Heart right ventricle (tissue), 16 donors: ENCODE measurements around the gene TGIF2. TPM values are rescaled to one million over a fixed set of nuclear protein-coding genes. Genes with fewer than 3 reads are reported as not detected.

Experiments used
- ATAC-seq, 8 donors: fragments of 200-7000 bp; cut with Tn5 transposase; one replicate each; pipeline ENCODE4 v1.9.1; 2020; ENCODE audit warnings: mild to moderate bottlenecking in 8 of 8, moderate library complexity in 8 of 8, moderate number of reproducible peaks in 1 of 8
- DNase-seq, 2 donors: peaks; one replicate each; pipeline ENCODE4 v3.0.0-alpha.2; 2020
- H3K27ac ChIP-seq, 10 donors: fragments of 200-600 bp; sonication (generic) in 2 of 10; one replicate each; pipeline versions ENCODE4 v1.5.0 to v1.8.0; 2020 to 2022; ENCODE audit warnings: mild to moderate bottlenecking in 3 of 10
- H3K27me3 ChIP-seq, 7 donors: fragments of 200-600 bp; one replicate each; pipeline ENCODE4 v1.8.0; 2021 to 2022; ENCODE audit warnings: mild to moderate bottlenecking in 2 of 7
- H3K36me3 ChIP-seq, 9 donors: fragments of 200-600 bp; sonication (generic) in 1 of 9; one replicate each; pipeline versions ENCODE4 v1.5.0 to v1.8.0; 2020 to 2022; ENCODE audit warnings: mild to moderate bottlenecking in 2 of 9
- H3K4me1 ChIP-seq, 9 donors: fragments of 200-600 bp; sonication (generic) in 1 of 9; one replicate each; pipeline versions ENCODE4 v1.5.0 to v1.8.0; 2020 to 2022; ENCODE audit warnings: mild to moderate bottlenecking in 4 of 9
- H3K4me3 ChIP-seq, 10 donors: fragments of 200-600 bp; sonication (generic) in 2 of 10; one replicate each; pipeline versions ENCODE4 v1.5.0 to v1.8.0; 2020 to 2022; ENCODE audit warnings: mild to moderate bottlenecking in 7 of 10, moderate library complexity in 2 of 10
- H3K9me3 ChIP-seq, 11 donors: fragments of 200-600 bp in 10 of 11; sonication (generic) in 2 of 11; one replicate each; pipeline versions ENCODE4 v1.5.0 to v1.8.0; 2013 to 2022; ENCODE audit warnings: mild to moderate bottlenecking in 2 of 11, control low read depth in 1 of 11, moderate library complexity in 1 of 11
- WGBS, 2 donors: extraction: QIAGEN DNeasy Blood & Tissue Kit; methylation state at CpG; one replicate each; pipeline ENCODE4 v1.1.7; 2013; ENCODE audit warnings: inconsistent platforms in 1 of 2; 5-methylcytosine and 5-hydroxymethylcytosine counted together
- intact Hi-C, 10 donors: fragments of 100-400 bp; cut with DNase I; formaldehyde crosslinking; loops; one replicate each; pipeline versions ENCODE4 v1.11.1 to v1.14.2; 2022
- polyA plus RNA-seq, 2 donors: library from polyadenylated mRNA; stranded (reverse); fragments of 200-250 nt; gene quantifications; one replicate each; pipeline ENCODE4 v1.2.3, GENCODE V29; 2013
- total RNA-seq, 10 donors: library from RNA; stranded (reverse); fragmentation: NEBNext Ultra II Directional in 3 of 10; extraction: Animal tissue kit (Norgen Biotek cat#: 25700) in 3 of 10; gene quantifications; one replicate each; pipeline versions ENCODE4 v1.2.1 to v1.2.4, GENCODE V29; 2021 to 2023
- TF ChIP-seq, protein P1 (sequence below), 9 donors: fragments of 200-600 bp; sonication (generic) in 2 of 9; IDR thresholded peaks; one replicate each; pipeline versions ENCODE4 v1.5.0 to v1.8.0; 2021 to 2022; ENCODE audit warnings: antibody characterized with exemption in 9 of 9, mild to moderate bottlenecking in 5 of 9, moderate library complexity in 1 of 9
- donor health status: Arrhythmogenic right ventricular cardiomyopathy.
- donor health status: ischemic (EF 13 %, LVEDD 7.1; RV severe dilation, severe dysfunction).
- donor health status: healthy with polysubstance abuse.
- donor health status: DM: no; HTN: yes; CAD: no.
- donor health status: DM: no; HTN: no; CAD: no.
- donor health status: ischemic (EF 25% LVEDD 6.9; RV normal size, moderate dysfunction).
- donor health status: ischemic (EF 25% LVEDD 5.7; RV mildly dilated, moderate dysfunction).
- donor health status: healthy.
- donor health status: DM: yes; HTN: yes; CAD: no.
- donor health status: Ischemic cardiomyopathy.
- donor health status: ischemic (EF 35%, LVEDD 5.7; RV mildly dilated, moderate dysfunction).
- donor health status: nonischemic (EF 11% LVEDD 7.7; RV severe dilation, severe dysfunction).
- donor health status: DM: yes; HTN: yes; CAD: no.
- donor health status: PGD.
- donor health status: ischemic (EF 29% LVEDD 5.4; RV normal size, mild dysfunction).
- donor health status: nonischemic (EF 23%, LVEDD 6.1; RV moderate dilation, normal function).

The TGIF2 gene
- total and polyA plus RNA-seq, 12 donors = 2.9 to 13.8 (median 6.8) TPM

DNA sequence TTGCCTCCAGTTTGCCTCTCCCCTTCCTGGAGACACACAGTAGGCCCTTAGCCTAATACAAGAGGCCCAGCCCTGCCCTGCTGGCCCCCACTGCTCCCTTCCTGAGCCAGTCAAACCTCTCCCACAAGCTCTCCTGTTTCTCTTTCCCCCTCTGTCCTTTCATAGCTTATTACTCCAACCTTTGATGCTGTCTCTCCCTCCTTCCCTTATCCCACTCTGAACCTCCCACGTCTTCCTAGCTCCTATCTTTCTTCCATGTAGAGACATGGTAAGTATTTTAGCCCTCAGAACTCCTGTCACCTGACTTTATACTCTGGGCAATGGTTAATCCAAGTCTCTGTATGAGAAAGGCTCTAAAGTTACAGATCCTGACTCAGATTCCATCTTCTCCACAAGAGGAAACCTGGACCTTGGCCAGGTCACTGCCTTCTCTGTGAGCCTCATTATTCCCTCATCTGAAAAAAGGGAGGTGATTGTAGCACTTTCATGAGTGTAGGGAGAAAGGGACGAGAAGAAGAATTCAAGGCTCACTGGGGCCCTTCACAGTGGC lies 6.7 kb downstream of the TGIF2 start:
- Histone ChIP-seq H3K27ac (no peak overlapping the region), H3K9me3 (no peaks in the 10 kb centered on the region), H3K27me3 (no peaks in the 10 kb centered on the region), H3K4me3 (no peak overlapping the region), H3K36me3 (peaks cover 0 to 64% (median 8%) of the 10 kb centered on the region in 9 donors), H3K4me1 (peaks cover 6 to 19% (median 16%) of the 10 kb centered on the region in 9 donors)
- no peak for DNase-seq
- no peak for ATAC-seq
- TF ChIP-seq, protein P1, sequence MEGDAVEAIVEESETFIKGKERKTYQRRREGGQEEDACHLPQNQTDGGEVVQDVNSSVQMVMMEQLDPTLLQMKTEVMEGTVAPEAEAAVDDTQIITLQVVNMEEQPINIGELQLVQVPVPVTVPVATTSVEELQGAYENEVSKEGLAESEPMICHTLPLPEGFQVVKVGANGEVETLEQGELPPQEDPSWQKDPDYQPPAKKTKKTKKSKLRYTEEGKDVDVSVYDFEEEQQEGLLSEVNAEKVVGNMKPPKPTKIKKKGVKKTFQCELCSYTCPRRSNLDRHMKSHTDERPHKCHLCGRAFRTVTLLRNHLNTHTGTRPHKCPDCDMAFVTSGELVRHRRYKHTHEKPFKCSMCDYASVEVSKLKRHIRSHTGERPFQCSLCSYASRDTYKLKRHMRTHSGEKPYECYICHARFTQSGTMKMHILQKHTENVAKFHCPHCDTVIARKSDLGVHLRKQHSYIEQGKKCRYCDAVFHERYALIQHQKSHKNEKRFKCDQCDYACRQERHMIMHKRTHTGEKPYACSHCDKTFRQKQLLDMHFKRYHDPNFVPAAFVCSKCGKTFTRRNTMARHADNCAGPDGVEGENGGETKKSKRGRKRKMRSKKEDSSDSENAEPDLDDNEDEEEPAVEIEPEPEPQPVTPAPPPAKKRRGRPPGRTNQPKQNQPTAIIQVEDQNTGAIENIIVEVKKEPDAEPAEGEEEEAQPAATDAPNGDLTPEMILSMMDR (IDR thresholded peaks at IDR 0.05) = no peak
- intact Hi-C loops = loop anchor here in 1 of 10 donors (10.0 kb wide), 1 partner anchor 175 kb away; no protein-coding TSS in a partner anchor
- WGBS, 2 donors = 90% methylated on average over 2 of the region's 2 CpGs

DNA sequence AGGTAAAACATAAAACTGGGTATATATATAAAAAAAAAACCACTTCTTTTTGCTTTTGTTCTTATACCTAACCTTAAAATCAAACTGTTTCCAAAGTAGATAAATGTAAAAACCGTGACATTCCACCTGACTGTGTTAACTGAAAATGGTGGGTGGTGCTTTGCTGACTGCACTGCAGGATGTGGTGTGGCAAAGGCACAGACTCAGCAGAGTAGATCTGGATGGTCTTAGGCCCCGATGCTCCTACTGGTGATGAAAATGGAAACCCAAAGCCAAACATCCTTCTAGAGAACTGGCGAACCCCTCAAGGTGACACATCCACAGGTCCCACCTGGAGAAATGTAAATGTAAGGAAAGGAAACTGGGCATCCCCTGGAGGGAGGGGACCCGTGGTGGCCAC lies 8.9 kb downstream of the TGIF2 start:
- Histone ChIP-seq H3K27me3 (no peaks in the 10 kb centered on the region), H3K4me1 (no peaks in the 10 kb centered on the region), H3K27ac (no peak overlapping the region), H3K4me3 (no peak overlapping the region), H3K36me3 (peaks cover 0 to 72% (median 8%) of the 10 kb centered on the region in 9 donors), H3K9me3 (no peaks in the 10 kb centered on the region)
- intact Hi-C loops = no loop called here
- DNase-seq (no peak), ATAC-seq (no peak)
- WGBS, 2 donors = 85 to 92% methylated on average over 4 of the region's 4 CpGs
- TF ChIP-seq, protein P1 (IDR thresholded peaks at IDR 0.05) = no peak

DNA sequence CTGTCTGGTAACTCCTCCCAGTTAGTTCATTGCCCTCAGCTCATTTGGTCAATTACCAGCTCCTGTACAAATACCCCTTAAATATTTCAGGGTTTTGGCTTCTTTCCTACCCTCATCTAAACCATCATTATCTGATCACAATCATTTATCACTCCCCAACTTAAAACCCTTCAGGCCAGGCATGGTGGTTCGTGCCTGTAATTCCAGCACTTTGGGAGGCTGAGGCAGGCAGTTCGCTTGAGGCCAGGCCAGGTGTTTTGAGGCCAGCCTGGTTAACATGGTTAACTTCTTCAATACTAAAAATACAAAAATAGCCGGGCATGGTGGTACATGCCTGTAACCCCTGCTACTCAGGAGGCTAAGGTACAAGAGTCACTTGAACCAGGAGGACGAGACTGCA lies 9.4 kb downstream of the TGIF2 start:
- Histone ChIP-seq H3K36me3 (peaks cover 0 to 72% (median 8%) of the 10 kb centered on the region in 9 donors), H3K27me3 (no peaks in the 10 kb centered on the region), H3K9me3 (no peaks in the 10 kb centered on the region), H3K4me1 (no peaks in the 10 kb centered on the region), H3K27ac (no peak overlapping the region), H3K4me3 (no peak overlapping the region)
- TF ChIP-seq, protein P1 (IDR thresholded peaks at IDR 0.05) = no peak
- no peak for DNase-seq
- no peak for ATAC-seq
- intact Hi-C loops = no loop called here
- WGBS, 2 donors = 93 to 95% methylated on average over 4 of the region's 4 CpGs

DNA sequence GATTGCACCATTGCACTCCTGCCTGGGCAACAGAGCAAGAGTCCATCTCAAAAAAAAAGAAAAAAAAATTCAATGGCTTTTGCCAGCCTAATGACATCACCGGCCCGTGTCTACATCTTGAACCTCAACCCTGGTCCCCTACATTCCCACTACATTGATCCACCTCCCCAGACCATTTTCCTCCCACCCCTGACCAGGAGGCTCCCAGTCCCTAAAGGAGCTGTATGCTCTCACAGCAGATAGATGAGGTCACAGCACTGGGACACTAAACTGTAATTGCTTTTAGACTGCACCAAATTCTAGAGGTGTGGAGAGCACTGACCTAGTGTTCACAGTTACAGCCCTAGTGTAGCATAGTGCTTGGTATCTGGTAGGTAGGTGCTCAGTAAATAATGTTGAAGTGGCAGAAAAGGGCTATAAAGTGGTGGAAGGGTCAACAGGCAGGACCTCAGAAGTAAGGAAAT lies 10.7 kb downstream of the TGIF2 start:
- H3K27me3 ChIP-seq = no peaks in the 10 kb centered on the region
- H3K9me3 ChIP-seq = no peaks in the 10 kb centered on the region
- peaks cover 0 to 71% (median 8%) of the 10 kb centered on the region in 9 donors for H3K36me3 ChIP-seq
- DNase-seq (no peak), ATAC-seq (no peak)
- no peaks in the 10 kb centered on the region for H3K4me1 ChIP-seq
- WGBS, 2 donors = 92 to 97% methylated on average over 2 of the region's 2 CpGs
- TF ChIP-seq, protein P1 (IDR thresholded peaks at IDR 0.05) = no peak
- intact Hi-C loops = no loop called here
- no peak overlapping the region for H3K27ac ChIP-seq
- no peak overlapping the region for H3K4me3 ChIP-seq
